Trophoblast cell (in vitro differentiated cells and primary cell): ENCODE measurements around the gene PLPP7.

Experiments
- DNase-seq, 2 donors: peaks; one replicate each; pipeline ENCODE4 v3.0.0-alpha.2; 2016
- H2AFZ ChIP-seq: 2 replicates; pipeline ENCODE4 v1.6.1; 2013; ENCODE audit warnings: low read length, moderate library complexity, mild to moderate bottlenecking; ENCODE audit not compliant: insufficient read depth, poor library complexity
- H2AK5ac ChIP-seq: 2 replicates; pipeline ENCODE4 v1.6.1; 2013; ENCODE audit warnings: mild to moderate bottlenecking, low read length
- H2BK120ac ChIP-seq: 2 replicates; pipeline ENCODE4 v1.6.1; 2013; ENCODE audit warnings: low read length, mild to moderate bottlenecking, moderate library complexity; ENCODE audit not compliant: insufficient read depth, poor library complexity
- H2BK12ac ChIP-seq: 2 replicates; pipeline ENCODE4 v1.6.1; 2013; ENCODE audit warnings: mild to moderate bottlenecking, low read length, moderate library complexity
- H2BK5ac ChIP-seq: 2 replicates; pipeline ENCODE4 v1.6.1; 2013; ENCODE audit warnings: low read length, low read depth, moderate library complexity, mild to moderate bottlenecking; ENCODE audit not compliant: poor library complexity
- H3K14ac ChIP-seq: 2 replicates; pipeline ENCODE4 v1.6.1; 2013; ENCODE audit warnings: mild to moderate bottlenecking, low read length
- H3K18ac ChIP-seq: 2 replicates; pipeline ENCODE4 v1.6.1; 2013; ENCODE audit warnings: mild to moderate bottlenecking, low read length
- H3K23ac ChIP-seq: 2 replicates; pipeline ENCODE4 v1.6.1; 2013; ENCODE audit warnings: low read length
- H3K27ac ChIP-seq: 2 replicates; pipeline ENCODE4 v1.5.1; 2013; ENCODE audit warnings: low read depth, mild to moderate bottlenecking, inconsistent platforms, low read length, moderate library complexity
- H3K27me3 ChIP-seq: 2 replicates; pipeline ENCODE4 v1.6.1; 2013; ENCODE audit warnings: inconsistent platforms, mild to moderate bottlenecking, low read length, moderate library complexity; ENCODE audit not compliant: insufficient read depth
- H3K36me3 ChIP-seq, 2 experiments: 1 replicate in 1 of 2; 2 replicates in 1 of 2; pipeline ENCODE4 v1.6.1; 2013; ENCODE audit warnings: low read length in 2 of 2, mild to moderate bottlenecking in 2 of 2, moderate library complexity in 1 of 2; ENCODE audit not compliant: insufficient read depth in 2 of 2, control insufficient read depth in 1 of 2
- H3K4ac ChIP-seq: 2 replicates; pipeline ENCODE4 v1.6.1; 2013; ENCODE audit warnings: low read depth, mild to moderate bottlenecking, low read length, moderate library complexity
- H3K4me1 ChIP-seq, 2 experiments: 1 replicate in 1 of 2; 2 replicates in 1 of 2; pipeline ENCODE4 v1.6.1; 2013; ENCODE audit warnings: low read length in 2 of 2, mild to moderate bottlenecking in 2 of 2, moderate library complexity in 1 of 2; ENCODE audit not compliant: insufficient read depth in 2 of 2, control insufficient read depth in 1 of 2
- H3K4me2 ChIP-seq: 2 replicates; pipeline ENCODE4 v1.6.1; 2013; ENCODE audit warnings: inconsistent platforms, mild to moderate bottlenecking, low read length, moderate library complexity
- H3K4me3 ChIP-seq: 2 replicates; pipeline ENCODE4 v1.5.1; 2013; ENCODE audit warnings: mild to moderate bottlenecking, low read depth, low read length, inconsistent platforms
- H3K79me1 ChIP-seq: one replicate; pipeline ENCODE4 v1.6.1; 2013; ENCODE audit warnings: low read length
- H3K79me2 ChIP-seq: 2 replicates; pipeline ENCODE4 v1.6.1; 2013; ENCODE audit warnings: low read length, mild to moderate bottlenecking; ENCODE audit not compliant: control insufficient read depth, insufficient read depth, poor library complexity
- H3K9ac ChIP-seq: 2 replicates; pipeline ENCODE4 v1.6.1; 2013; ENCODE audit warnings: mild to moderate bottlenecking, low read length
- H3K9me3 ChIP-seq: 2 replicates; pipeline ENCODE4 v1.6.1; 2013; ENCODE audit warnings: low read depth, mild to moderate bottlenecking, control low read depth, inconsistent platforms, low read length; ENCODE audit not compliant: insufficient read depth
- H4K12ac ChIP-seq: 2 replicates; pipeline ENCODE4 v1.6.1; 2013; ENCODE audit warnings: low read depth, mild to moderate bottlenecking, low read length, moderate library complexity
- H4K8ac ChIP-seq: 2 replicates; pipeline ENCODE4 v1.6.1; 2013; ENCODE audit warnings: low read depth, mild to moderate bottlenecking, low read length, moderate library complexity
- H4K91ac ChIP-seq: one replicate; pipeline ENCODE4 v1.6.1; 2013; ENCODE audit warnings: low read depth, mild to moderate bottlenecking, low read length, moderate library complexity
- WGBS: extraction: QIAGEN DNeasy Blood & Tissue Kit; methylation state at CpG from one replicate; pipeline ENCODE4 v1.1.7; 2013; ENCODE audit warnings: missing lambda C conversion rate; ENCODE audit not compliant: insufficient read length, insufficient coverage; ENCODE audit errors: extremely low coverage; 5-methylcytosine and 5-hydroxymethylcytosine counted together

The PLPP7 gene

DNA sequence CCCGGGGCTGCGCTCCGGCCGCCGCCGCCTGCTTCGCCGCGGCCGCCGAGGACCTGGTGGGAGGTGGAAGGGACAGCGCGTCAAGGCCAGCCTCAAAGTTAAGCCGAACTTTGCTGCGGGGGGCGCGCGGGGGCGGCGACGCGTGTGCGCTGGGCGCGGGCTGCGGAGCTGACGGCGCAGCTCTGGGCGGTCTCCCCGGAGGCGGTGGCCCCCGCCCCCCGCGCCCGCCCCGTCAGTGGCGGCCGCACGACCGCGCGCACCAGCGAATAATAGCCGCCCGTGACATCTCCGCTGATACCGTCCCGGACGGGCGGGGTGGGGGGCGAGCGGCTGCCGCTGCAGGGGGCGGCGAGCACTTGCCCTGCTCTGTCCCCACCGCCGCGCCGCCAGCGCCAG lies 12.6 kb upstream of the PLPP7 start:
- H3K14ac ChIP-seq, result no peak overlapping the region
- DNase-seq, result peak; percentile 42 to 61
- no peak overlapping the region for H2BK5ac ChIP-seq
- H3K9ac ChIP-seq, result no peak overlapping the region
- H3K36me3 ChIP-seq, result no peaks in the 10 kb centered on the region
- no CpG with 5 or more reads among the region's 60 CpGs for WGBS
- no peak overlapping the region for H3K18ac ChIP-seq
- H4K91ac ChIP-seq, result no peak overlapping the region
- no peak overlapping the region for H4K12ac ChIP-seq
- H3K23ac ChIP-seq, result no peak overlapping the region
- H3K9me3 ChIP-seq, result peaks cover under 1% of the 10 kb centered on the region
- no peaks in the 10 kb centered on the region for H3K79me2 ChIP-seq
- no peaks in the 10 kb centered on the region for H3K79me1 ChIP-seq
- H3K27ac ChIP-seq, result no peak overlapping the region
- no peak overlapping the region for H2AK5ac ChIP-seq
- H2BK12ac ChIP-seq, result no peak overlapping the region
- no peak overlapping the region for H4K8ac ChIP-seq
- no peak overlapping the region for H3K4ac ChIP-seq
- peaks cover 22% of the 10 kb centered on the region for H3K27me3 ChIP-seq
- H2AFZ ChIP-seq, result no peak overlapping the region
- H2BK120ac ChIP-seq, result no peak overlapping the region
- peak overlapping the region; percentile 60 for H3K4me3 ChIP-seq
- H3K4me2 ChIP-seq, result peak overlapping the region; percentile 78
- peaks cover 2 to 4% of the 10 kb centered on the region in 2 experiments for H3K4me1 ChIP-seq

DNA sequence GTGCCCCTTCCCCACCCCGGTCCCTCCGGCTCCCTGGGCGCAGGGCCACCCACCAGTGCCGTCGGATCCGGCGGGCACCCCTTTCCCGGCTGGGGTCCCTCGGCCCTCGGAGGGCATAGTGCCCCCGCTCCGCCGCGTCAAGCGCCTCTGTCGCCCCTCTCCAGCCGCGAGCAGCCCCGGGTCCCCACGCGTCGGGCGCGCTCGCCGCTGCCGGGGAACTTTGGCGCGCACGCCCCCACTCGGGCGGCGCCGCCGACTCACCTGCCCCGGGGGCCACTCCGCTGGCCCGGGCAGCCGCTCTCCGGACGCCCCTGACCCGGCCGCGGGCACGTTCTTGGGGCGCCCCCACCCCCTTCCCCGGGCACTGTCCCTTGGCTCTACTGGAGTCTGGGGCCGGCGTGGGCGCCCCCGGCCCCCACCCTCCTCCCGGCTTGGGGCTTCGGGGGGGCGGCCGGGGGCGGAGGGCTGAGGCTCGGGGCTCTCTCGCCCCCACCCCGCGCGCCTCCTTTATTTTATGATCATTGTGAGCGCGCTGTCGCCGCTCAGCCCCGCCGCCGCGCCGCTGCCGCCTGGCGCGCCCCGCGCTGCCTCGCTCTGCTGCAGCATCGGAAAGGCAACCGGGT lies 12.1 kb upstream of the PLPP7 start:
- no peak for DNase-seq
- WGBS, result no CpG with 5 or more reads among the region's 78 CpGs

GRCh38 chr9:131277910-131278701 lies 11.4 kb upstream of the PLPP7 start:
- no peak overlapping the region for H2BK120ac ChIP-seq
- H2AFZ ChIP-seq, result no peak overlapping the region
- no peak overlapping the region for H2BK12ac ChIP-seq
- H4K8ac ChIP-seq, result no peak overlapping the region
- no peak overlapping the region for H3K23ac ChIP-seq
- no peaks in the 10 kb centered on the region for H3K36me3 ChIP-seq
- H3K4me2 ChIP-seq, result peak overlapping the region; percentile 78
- no peak overlapping the region for H2BK5ac ChIP-seq
- WGBS, result no CpG with 5 or more reads among the region's 59 CpGs
- H4K12ac ChIP-seq, result no peak overlapping the region
- DNase-seq, result peak; percentile 66 to 80
- no peaks in the 10 kb centered on the region for H3K79me2 ChIP-seq
- H3K4me1 ChIP-seq, result peaks cover 2 to 5% of the 10 kb centered on the region in 2 experiments
- no peak overlapping the region for H3K27ac ChIP-seq
- H2AK5ac ChIP-seq, result no peak overlapping the region
- H3K27me3 ChIP-seq, result peaks cover 30% of the 10 kb centered on the region
- H3K9ac ChIP-seq, result no peak overlapping the region
- peak overlapping the region; percentile 72 for H3K4me3 ChIP-seq
- H3K14ac ChIP-seq, result no peak overlapping the region
- peaks cover 6% of the 10 kb centered on the region for H3K9me3 ChIP-seq
- no peak overlapping the region for H3K18ac ChIP-seq
- no peaks in the 10 kb centered on the region for H3K79me1 ChIP-seq
- H4K91ac ChIP-seq, result no peak overlapping the region
- H3K4ac ChIP-seq, result no peak overlapping the region

More for the DNA sequence above, 12.1 kb upstream of the PLPP7 start:
- Histone ChIP-seq H3K79me2 (no peaks in the 10 kb centered on the region), H4K91ac (no peak overlapping the region), H3K4me2 (peak overlapping the region; percentile 78), H3K18ac (no peak overlapping the region), H4K12ac (no peak overlapping the region), H2AK5ac (no peak overlapping the region), H3K36me3 (no peaks in the 10 kb centered on the region), H3K9me3 (peaks cover 5% of the 10 kb centered on the region), H4K8ac (no peak overlapping the region), H3K14ac (no peak overlapping the region), H3K23ac (no peak overlapping the region), H3K27ac (no peak overlapping the region), H2BK12ac (no peak overlapping the region), H3K79me1 (no peaks in the 10 kb centered on the region), H2BK120ac (no peak overlapping the region), H3K9ac (no peak overlapping the region), H3K4ac (no peak overlapping the region), H3K4me3 (peak overlapping the region; percentile 72), H3K4me1 (peaks cover 2 to 4% of the 10 kb centered on the region in 2 experiments), H2BK5ac (no peak overlapping the region), H2AFZ (peak overlapping the region; percentile 17), H3K27me3 (peaks cover 26% of the 10 kb centered on the region)

DNA sequence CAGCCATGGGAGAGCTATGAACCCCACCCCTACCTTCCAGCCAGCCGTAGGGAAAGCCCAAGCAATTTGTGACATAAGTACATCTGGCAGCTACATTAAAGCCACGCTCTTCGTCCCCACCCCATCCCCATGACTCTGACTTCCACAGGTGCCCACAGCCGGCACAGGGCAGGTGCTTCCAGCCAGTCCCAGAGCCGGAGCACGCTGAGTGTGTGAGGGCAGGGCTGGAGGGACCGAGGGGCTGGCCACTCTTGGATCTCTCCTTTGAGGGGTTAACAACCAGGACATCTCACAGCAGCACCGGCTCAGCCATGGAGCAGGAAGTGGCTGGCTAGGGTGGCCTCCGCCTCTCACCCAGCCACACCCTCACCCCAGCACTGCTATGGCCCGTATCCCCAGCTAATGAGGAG lies 10.8 kb upstream of the PLPP7 start:
- no peak overlapping the region for H3K27ac ChIP-seq
- H3K9ac ChIP-seq, result no peak overlapping the region
- peaks cover 34% of the 10 kb centered on the region for H3K27me3 ChIP-seq
- peaks cover 2 to 6% of the 10 kb centered on the region in 2 experiments for H3K4me1 ChIP-seq
- H3K18ac ChIP-seq, result no peak overlapping the region
- no peak overlapping the region for H2BK5ac ChIP-seq
- no peak overlapping the region for H4K8ac ChIP-seq
- no peak overlapping the region for H3K4me2 ChIP-seq
- no peak overlapping the region for H2BK12ac ChIP-seq
- H2AK5ac ChIP-seq, result no peak overlapping the region
- H2AFZ ChIP-seq, result no peak overlapping the region
- no peak overlapping the region for H3K23ac ChIP-seq
- no peak overlapping the region for H4K91ac ChIP-seq
- no peak overlapping the region for H3K4ac ChIP-seq
- H3K36me3 ChIP-seq, result no peaks in the 10 kb centered on the region
- no peak overlapping the region for H3K4me3 ChIP-seq
- H3K79me1 ChIP-seq, result no peaks in the 10 kb centered on the region
- WGBS, result no CpG with 5 or more reads among the region's 10 CpGs
- no peak for DNase-seq
- no peak overlapping the region for H3K14ac ChIP-seq
- H4K12ac ChIP-seq, result no peak overlapping the region
- no peaks in the 10 kb centered on the region for H3K79me2 ChIP-seq
- H2BK120ac ChIP-seq, result no peak overlapping the region
- peaks cover 6% of the 10 kb centered on the region for H3K9me3 ChIP-seq
